Measurements from ENCODE around the gene TMEM134.
A peak's percentile ranks its signal among the peaks of the same experiment; 100 is the strongest.
"Not testable (repeated sequence)": the region's sequence is repeated elsewhere in the genome, so short reads cannot be mapped to it uniquely, and the experiment has no call there.

TMEM134 gene

DNA sequence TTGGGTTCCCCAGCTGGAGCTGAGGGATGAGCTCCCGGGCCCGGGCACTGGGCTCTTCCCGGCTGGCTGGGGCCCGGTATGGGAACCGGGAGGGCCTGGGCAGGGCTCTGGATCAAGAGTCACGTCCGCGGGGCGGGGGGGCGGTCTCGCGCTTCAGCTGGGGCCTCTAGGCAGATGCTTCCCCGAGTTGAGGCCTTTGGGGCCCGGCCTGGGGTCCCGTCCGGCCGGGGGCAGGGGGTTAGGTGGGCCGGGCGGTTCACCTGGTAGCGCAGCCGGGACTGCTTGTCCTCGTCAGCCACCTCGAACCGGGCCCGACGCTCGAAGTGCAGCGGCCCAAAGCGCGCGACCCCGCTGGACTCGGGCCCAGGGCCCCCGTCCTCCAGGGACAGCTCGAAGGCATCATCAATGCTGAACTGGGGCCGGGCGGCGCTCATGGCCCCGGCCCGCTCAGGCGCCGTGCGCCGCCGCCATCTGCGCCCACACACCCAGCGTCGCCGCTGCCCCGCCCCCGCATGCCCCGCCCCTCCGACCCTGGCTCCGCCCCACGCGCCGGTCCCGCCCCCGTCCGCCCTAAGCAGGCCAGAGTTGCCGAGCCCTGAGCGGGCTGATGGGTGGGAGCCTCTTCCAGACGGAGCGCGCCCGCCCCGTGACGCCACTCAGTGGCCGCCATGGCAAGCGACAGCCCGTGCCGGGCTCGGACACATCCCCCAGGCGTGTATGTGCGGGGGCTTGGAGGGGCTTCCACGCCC lies at the start of gene TMEM134:
TMEM134 (minus strand) TSS at position 493 of the 749 bp plus-strand sequence; CDS start at position 434, 59 bp downstream.
- DNase-seq (ENCODE audit: low spot score) = peak; percentile 99

DNA sequence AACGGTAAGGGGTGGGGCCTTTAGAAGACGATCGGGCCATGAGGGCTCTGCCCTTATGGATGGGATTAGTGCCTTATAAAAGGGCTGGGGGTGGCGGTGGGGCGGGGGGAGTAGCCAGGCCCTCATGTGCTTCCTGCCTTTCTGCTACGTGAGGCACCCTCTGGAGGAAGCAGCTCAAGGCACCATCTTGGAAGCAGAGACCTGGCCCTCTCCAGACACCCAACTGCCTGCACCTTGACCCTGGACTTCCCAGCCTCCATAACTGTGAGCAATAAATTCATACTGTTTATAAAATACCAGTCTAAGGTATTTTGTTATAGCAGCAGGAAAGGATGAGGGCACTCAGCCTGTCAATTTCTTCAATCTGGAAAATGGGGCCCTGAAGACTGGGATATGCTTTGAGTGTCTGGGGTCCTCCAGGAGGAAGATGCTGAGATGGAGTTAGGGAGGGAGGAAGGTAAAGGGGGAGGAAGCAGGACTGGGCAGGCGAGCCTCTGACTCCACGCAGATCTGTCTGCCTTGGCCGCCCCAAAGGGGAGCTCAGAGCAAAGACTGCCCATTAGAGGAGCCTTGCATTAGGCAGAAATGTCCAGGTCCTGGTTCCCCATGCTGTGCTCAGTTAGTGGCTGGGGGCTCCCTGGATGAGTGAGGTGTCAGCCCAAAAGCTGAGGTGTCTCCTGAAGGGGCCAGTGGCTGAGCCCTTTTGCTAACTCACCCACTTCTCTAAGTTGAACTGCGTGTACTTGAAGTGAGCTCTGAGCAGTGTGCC lies 48.9 kb upstream of the TMEM134 start:
- no peak for DNase-seq (ENCODE audit: low spot score)

GRCh38 chr11:67516806-67517205 lies 47.8 kb upstream of the TMEM134 start:
- no peak for DNase-seq (ENCODE audit: low spot score)

- no peak for DNase-seq (ENCODE audit: low spot score)
Observed at GRCh38 chr11:67514116-67514515, 45.1 kb upstream of the TMEM134 start.

DNA sequence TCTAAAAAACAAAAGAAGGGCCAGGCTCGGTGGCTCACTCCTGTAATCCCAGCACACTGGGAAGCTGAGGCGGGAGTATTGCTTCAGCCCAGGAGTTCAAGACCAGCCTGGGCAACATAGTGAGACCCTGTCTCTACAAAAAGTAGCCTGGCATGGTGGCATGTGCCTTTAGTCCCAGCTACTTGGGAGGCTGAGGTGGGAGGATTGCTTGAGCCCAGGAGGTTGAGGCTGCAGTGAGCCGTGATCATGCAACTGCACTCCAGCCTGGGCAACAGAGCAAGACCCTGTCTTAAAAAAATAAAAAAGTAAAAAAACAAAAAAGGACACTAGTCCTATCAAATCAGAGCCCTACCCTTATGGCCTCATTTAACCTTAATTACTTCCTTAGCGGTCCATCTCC lies 42.5 kb upstream of the TMEM134 start:
- DNase-seq (ENCODE audit: low spot score) = not testable (repeated sequence)

DNA sequence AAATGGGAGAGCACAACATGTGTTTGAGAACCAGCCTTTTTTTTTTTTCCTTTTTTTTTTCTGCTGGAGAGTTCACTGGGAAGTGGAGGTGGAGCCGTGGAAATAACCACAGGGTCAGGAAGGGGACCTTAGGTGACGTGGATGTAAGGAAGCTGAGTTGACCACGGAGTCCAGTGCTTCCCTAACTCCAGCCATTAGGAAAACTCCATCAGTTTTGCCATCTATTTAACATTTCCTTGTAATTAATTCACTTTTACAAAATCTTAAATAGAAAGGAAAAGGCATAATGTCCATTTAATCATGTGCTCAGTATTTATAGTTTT lies 40.9 kb upstream of the TMEM134 start:
- DNase-seq (ENCODE audit: low spot score) = no peak

GRCh38 chr11:67508486-67509121 lies 39.6 kb upstream of the TMEM134 start:
- DNase-seq (ENCODE audit: low spot score) = peak; percentile 99

DNA sequence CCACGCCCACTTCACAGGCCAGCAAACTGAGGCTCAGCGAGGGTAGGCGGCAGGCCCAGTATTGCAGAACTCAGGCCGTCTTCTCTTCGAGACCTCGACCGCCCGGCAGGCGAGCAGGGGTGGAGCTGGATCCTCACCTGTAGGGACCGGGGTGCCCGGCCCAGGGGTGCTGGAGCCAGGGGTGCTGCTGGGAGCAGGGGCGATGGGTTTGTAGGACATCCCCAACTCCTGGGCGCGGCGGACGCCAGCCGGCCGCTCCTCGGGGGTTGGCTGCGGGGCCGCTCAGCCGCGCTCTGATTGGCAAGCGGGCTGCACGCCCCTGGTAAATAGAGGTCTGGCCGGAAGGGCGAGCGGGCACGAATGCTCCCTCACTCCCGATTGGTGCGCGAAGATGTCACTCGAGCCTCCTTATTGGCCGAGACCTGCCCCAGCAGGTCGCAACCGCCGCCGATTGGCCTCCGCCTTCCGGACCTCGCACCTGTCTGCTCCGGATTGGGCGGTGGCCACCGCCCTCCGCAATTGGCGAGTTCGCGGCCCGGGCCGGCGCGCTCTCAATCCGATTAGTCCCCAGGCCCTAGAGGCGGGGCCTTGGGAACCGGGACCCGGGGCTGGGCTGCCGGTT lies 38.9 kb upstream of the TMEM134 start, which contains the start of gene CDK2AP2:
CDK2AP2 (minus strand) TSS at position 299 of the 622 bp plus-strand sequence; CDS start at position 219, 80 bp downstream.
- DNase-seq (ENCODE audit: low spot score) = peak; percentile 100

- DNase-seq (ENCODE audit: low spot score) = no peak
Observed at GRCh38 chr11:67507242-67507863, 38.3 kb upstream of the TMEM134 start.

- no peak for DNase-seq (ENCODE audit: low spot score)
Observed at GRCh38 chr11:67506426-67507051, 37.5 kb upstream of the TMEM134 start.

DNA sequence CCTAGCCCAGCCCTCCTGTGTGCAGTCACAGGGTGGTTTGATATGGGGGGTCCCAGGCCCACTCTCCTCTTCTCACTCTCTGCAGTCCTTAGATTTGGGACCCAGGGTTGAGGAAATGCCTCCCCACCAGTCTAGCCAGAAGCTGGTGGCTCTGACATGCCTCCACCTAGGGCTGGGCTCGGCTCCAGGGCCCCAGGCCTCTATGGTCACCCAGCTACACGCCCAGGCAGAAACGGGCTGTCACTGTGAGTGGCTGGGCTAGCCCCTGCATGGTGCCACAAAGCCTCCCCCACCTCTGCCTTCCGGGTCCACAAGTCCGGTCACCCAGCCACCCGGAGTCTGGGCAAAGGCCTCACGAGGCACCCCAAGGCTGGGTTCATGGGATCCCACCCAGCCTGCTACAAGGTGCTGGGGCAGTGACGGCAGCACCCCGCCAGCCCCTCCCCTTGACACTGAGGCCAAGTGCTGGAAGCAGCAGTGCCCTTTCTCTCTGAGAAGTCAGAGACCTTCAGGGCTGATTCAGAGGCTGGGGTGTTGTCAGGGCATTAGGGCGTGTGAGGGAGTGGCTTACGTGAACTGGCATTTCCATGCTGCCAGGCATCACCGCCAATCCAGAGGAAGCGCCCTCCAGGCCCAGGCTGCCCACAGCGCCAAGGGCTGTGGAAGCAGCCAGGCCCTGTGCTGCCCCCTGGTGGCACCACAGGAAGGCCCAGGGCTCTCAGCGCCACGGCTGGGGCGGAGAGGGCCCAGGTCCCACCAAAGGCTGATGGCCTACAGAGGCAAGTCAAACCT lies 36.8 kb upstream of the TMEM134 start:
- peak; percentile 96 for DNase-seq (ENCODE audit: low spot score)

DNA sequence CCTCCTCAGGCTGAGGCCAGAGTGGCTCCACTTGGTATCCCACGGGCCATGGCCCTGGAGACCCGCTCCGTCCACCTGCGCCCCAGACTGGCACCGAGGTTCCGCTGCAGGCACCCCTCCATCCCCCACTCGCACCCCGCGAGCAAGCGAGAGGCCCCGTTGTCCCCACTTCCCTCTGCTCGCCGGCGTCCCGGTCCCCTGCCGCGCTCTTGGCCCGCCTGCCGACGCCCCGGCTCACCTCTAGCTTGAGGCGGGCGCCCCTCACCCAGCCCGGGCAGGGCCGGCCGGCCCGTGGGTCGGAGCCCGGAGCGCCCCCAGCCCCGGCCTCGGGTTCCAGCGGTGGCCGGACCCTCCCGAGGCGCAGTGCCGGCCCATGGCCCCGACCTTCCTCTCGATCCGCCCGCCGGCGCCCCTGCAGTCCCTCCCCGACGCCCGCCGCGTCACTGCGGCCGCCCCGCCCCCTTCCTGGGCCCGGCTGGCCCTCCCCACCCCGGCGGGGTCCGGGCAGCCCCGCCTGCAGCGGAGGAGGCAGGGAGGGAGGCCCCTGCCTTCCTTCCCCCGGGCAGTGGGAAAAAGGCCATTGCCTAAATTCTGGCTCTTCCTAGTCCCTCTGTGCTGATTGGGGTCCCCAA lies 36.0 kb upstream of the TMEM134 start, which contains the start of gene PITPNM1:
PITPNM1 (minus strand) TSS at position 414 of the 632 bp plus-strand sequence. CDS start 1,183 bp downstream, outside the sequence.
- peak; percentile 80 for DNase-seq (ENCODE audit: low spot score)

DNA sequence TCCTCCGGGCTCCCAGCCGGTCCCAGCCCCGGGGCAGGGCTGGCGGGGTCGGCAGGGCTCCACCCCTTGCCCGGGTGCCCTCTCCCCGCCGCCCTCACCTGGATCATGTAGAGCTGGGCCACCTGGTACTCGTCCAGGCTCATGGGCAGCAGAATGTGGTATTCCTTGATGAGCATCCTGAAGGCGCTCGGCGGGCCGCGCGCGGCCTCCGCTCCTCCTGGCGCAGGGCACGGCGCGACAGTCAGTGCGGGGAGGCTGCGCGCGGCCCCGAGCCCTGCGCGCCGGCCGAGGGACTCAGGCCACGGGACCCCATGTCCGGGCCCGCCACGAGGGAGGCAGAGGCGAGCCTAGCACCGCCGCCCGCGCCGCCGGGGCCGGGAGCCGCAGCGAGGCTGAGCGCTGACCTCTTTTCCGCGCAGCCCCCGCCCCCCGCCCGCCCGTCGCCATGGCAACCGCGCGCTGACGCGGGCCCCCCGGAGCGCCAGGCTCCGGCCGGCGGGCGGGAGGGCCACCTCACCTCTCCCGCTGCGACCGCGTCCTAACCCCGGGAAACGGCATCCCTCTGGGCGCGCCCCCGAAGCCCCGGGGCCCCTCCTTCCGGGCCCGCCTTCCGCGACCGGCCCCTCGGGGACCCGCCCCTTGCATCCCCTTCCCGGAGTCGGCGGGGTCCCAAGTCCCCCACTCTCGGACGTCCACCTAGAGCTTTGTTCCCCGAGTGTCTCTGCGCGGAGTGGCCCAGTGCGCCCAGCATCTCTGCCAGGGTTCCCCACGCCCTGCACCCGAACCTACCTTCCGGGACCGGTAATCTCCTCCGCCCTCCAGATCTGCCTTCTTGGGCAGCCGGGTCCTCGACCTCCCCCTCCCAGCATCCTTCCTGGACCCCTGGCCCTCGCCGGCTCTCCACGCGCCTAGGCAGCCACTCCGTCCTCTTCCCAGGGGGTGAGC lies 35.2 kb upstream of the TMEM134 start:
- DNase-seq (ENCODE audit: low spot score) = peak; percentile 81

DNA sequence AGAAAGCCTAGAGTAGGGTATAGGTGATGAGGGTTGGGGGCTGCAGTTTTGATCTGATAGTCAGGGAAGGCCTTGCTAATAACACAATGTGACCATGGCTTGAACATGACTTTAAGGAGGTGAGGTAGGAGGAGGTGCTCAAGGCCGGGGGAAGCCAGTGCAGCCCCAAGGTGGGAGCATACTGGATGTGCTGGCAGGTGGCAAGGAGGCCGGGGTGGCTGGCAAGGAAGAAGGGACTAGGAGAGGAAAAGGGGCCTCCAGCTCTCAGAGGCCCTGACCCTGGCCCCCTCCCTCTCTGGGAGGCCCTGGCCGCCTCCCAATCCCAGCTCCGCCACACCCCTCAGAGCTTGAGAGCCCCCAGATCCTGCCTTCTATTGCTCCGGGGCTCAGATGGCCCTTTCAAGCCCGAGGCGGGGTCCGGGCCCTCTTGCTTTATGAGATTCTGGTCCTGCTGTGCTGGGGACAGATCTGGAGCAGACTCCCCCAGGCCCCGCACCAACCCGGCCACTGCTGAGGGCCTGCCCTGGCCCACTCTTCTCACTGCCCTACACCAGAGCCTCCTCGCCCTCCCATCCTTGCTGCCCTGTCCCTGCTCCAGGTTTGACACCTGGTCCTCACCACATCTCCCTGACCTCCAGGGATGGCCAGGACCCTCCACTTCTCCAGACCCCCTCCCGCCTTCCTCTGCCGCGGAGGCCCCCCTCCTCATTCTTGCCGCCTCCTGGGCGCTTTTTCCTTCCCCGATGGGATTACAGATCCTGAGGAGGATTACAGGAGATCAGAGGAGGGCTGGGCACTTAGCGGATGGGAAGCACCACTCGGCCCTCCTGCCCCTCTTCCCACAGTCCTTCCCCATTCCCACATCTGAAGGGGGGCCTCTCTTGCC lies 34.3 kb upstream of the TMEM134 start:
- DNase-seq (ENCODE audit: low spot score) = no peak

DNA sequence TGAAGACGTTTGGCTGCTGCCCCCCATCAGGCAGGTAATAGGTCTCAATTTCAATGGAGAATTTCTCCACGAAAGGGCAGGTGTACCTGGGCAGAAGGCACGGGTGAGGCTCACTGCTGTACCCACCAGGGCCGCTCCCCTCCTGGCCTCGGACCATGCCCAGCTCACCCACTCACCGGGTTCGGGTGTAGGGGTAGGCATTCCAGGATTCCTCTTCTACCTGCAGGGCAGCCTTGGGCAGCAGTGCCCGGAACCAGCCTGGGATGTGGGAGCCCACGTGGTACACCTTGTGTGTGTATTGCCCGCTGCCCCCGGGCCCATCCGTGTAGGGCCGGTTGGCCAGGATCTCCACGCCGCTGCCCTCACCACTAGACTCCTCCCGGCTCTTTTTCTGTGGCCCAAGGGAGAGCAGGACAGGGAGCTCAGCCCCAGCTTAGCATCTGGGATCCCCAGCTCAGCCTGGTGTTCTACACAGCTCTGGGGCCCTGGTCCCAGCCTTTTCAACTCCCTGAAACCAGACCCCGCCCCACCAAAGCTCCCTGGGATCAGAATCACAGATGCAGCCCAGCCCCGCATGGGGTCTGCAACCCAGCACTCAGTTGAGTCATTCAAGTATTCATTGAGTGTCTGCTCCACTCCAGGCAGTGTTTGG lies 33.4 kb upstream of the TMEM134 start:
- DNase-seq (ENCODE audit: low spot score) = no peak

GRCh38 chr11:67501854-67502253 lies 32.8 kb upstream of the TMEM134 start:
- no peak for DNase-seq (ENCODE audit: low spot score)

All from AG08396 (cell line).